K562 (cell line): Measurements from ENCODE around the gene KIAA1958. TPM values are rescaled to one million over a fixed set of nuclear protein-coding genes. Genes with fewer than 3 reads are reported as not detected.
A peak's percentile ranks its signal among the peaks of the same experiment; 100 is the strongest.

Experiments used
- ATAC-seq: fragments of 200-7000 bp; cut with Tn5 transposase; 3 replicates; pipeline ENCODE4 v1.9.1; 2020; ENCODE audit warnings: moderate library complexity
- BruUV-seq: library from RNA; stranded (reverse); fragments of 400-500 nt; replicated peaks from 2 replicates; lab custom pipeline; 2021; lab: Mats Ljungman, UMichigan
- CTCF ChIA-PET: fragments of 300-600 bp; formaldehyde crosslinking; extraction: SDS; loops from one replicate; lab custom pipeline; 2021; ENCODE audit warnings: low intra/inter-chr PET ratio; lab: Yijun Ruan, JAX
- POLR2A ChIA-PET: fragments of 300-600, 350-650 bp; sonication (Branson Sonifier 250); formaldehyde crosslinking; extraction: SDS; loops from one replicate; lab custom pipeline; 2021; ENCODE audit warnings: antibody characterized with exemption, inconsistent platforms; lab: Yijun Ruan, JAX
- DNase-seq, 4 experiments: peaks; one replicate each; pipeline versions ENCODE4 v3.0.0 to v3.0.0-alpha.2; 2011 to 2018; ENCODE audit warnings: low spot score in 3 of 4, mixed read lengths in 3 of 4; ENCODE audit errors: extremely low read depth in 1 of 4
- FAIRE-seq: peaks from 2 replicates; lab custom pipeline; 2011; peaks lifted over from hg19 to GRCh38; lab: Jason Lieb, UNC
- H2AFZ ChIP-seq: 2 replicates; pipeline ENCODE4 v1.6.0; 2011; ENCODE audit warnings: low read depth, low read length, control low read depth, inconsistent platforms
- H3K27ac ChIP-seq: fragments of 200-600 bp; 3 replicates; pipeline ENCODE4 v1.8.0; 2011; ENCODE audit warnings: low read depth, mild to moderate bottlenecking, control low read depth, inconsistent platforms, low read length, moderate library complexity, mixed read lengths; ENCODE audit errors: extremely low read depth
- H3K27me3 ChIP-seq, 2 experiments: fragments of 300-600 bp in 1 of 2; 2 replicates in 1 of 2; 3 replicates in 1 of 2; pipeline versions ENCODE4 v1.6.0 to v1.8.0; 2011; ENCODE audit warnings: inconsistent platforms in 2 of 2, low read length in 2 of 2, mild to moderate bottlenecking in 1 of 2, mixed read lengths in 1 of 2, moderate library complexity in 1 of 2; ENCODE audit not compliant: control insufficient read depth in 2 of 2, insufficient read depth in 2 of 2
- H3K36me3 ChIP-seq: fragments of 300-600 bp; 3 replicates; pipeline ENCODE4 v1.8.0; 2011; ENCODE audit warnings: mild to moderate bottlenecking, low read length, inconsistent platforms; ENCODE audit not compliant: control insufficient read depth, insufficient read depth
- H3K4me1 ChIP-seq, 2 experiments: fragments of 200-600 bp in 1 of 2; replicated peaks in 1 of 2; 2 replicates in 1 of 2; 3 replicates in 1 of 2; pipeline versions ENCODE4 v1.5.1 to v1.8.0; 2011; ENCODE audit warnings: inconsistent platforms in 2 of 2, low read length in 2 of 2, mild to moderate bottlenecking in 1 of 2, mixed read lengths in 1 of 2, moderate library complexity in 1 of 2; ENCODE audit not compliant: control insufficient read depth in 2 of 2, insufficient read depth in 2 of 2
- H3K4me2 ChIP-seq: 2 replicates; pipeline ENCODE4 v1.6.1; 2011; ENCODE audit warnings: low read length, control low read depth, inconsistent platforms, mixed read lengths; ENCODE audit not compliant: insufficient read depth
- H3K4me3 ChIP-seq: fragments of 200-600 bp; sonication (generic), shearing (Covaris generic); 2 replicates; pipeline ENCODE4 v1.5.1; 2016; ENCODE audit warnings: control low read depth, inconsistent platforms
- H3K79me2 ChIP-seq: fragments of 200-600 bp; 3 replicates; pipeline ENCODE4 v1.8.0; 2011; ENCODE audit warnings: low read length, inconsistent platforms; ENCODE audit not compliant: control insufficient read depth, insufficient read depth
- H3K9ac ChIP-seq, 2 experiments: 2 replicates each; pipeline versions ENCODE4 v1.6.0 to v1.6.1; 2011; ENCODE audit warnings: low read depth in 2 of 2, low read length in 2 of 2, control low read depth in 1 of 2, inconsistent platforms in 1 of 2, mild to moderate bottlenecking in 1 of 2, mixed read lengths in 1 of 2; ENCODE audit not compliant: insufficient read depth in 1 of 2
- H3K9me1 ChIP-seq: one replicate; pipeline ENCODE4 v1.6.0; 2011; ENCODE audit warnings: inconsistent platforms, mild to moderate bottlenecking, low read length, moderate library complexity; ENCODE audit not compliant: control insufficient read depth, insufficient read depth
- H3K9me3 ChIP-seq: replicated peaks from 2 replicates; pipeline ENCODE4 v1.5.1; 2011; ENCODE audit warnings: low read depth, low read length, inconsistent platforms; ENCODE audit not compliant: control insufficient read depth, insufficient read depth
- H4K20me1 ChIP-seq: replicated peaks from 2 replicates; pipeline ENCODE4 v1.6.1; 2011; ENCODE audit warnings: low read length, inconsistent platforms, mixed read lengths; ENCODE audit not compliant: control insufficient read depth, insufficient read depth
- CBFB ChIP-seq: sonication (generic); formaldehyde crosslinking; IDR thresholded peaks from 2 replicates; pipeline ENCODE4 v1.4.0; 2020; ENCODE audit warnings: mild to moderate bottlenecking, missing genetic modification reagents
- ELF4 ChIP-seq: fragments of 450-650 bp; formaldehyde crosslinking; IDR thresholded peaks from 2 replicates; pipeline ENCODE4 v1.4.0; 2022; ENCODE audit warnings: missing genetic modification characterization
- EWSR1 ChIP-seq: fragments of 450-650 bp; IDR thresholded peaks from 2 replicates; pipeline ENCODE4 v1.6.1; 2018; ENCODE audit warnings: borderline replicate concordance, mild to moderate bottlenecking, low read depth, moderate library complexity; ENCODE audit not compliant: partially characterized antibody
- GABPB1 ChIP-seq: sonication (generic); formaldehyde crosslinking; IDR thresholded peaks from 2 replicates; pipeline ENCODE4 v1.8.0; 2022; ENCODE audit warnings: mild to moderate bottlenecking, missing genetic modification reagents
- MTF1 ChIP-seq: fragments of 250-450 bp; sonication (Bioruptor Pico); IDR thresholded peaks from 2 replicates; pipeline ENCODE4 v1.9.0; 2021; ENCODE audit warnings: moderate library complexity, mild to moderate bottlenecking, inconsistent platforms, borderline replicate concordance
- PHB2 ChIP-seq: fragments of 450-650 bp; IDR thresholded peaks from 2 replicates; pipeline ENCODE4 v1.6.1; 2017; ENCODE audit warnings: low read depth
- POLR2AphosphoS5 ChIP-seq: IDR thresholded peaks from 2 replicates; pipeline ENCODE4 v1.6.1; 2011; ENCODE audit warnings: mild to moderate bottlenecking, low read depth, low read length, moderate library complexity; ENCODE audit not compliant: control insufficient read depth, insufficient read depth
- XRCC5 ChIP-seq: fragments of 200-400 bp; formaldehyde crosslinking; IDR thresholded peaks from 2 replicates; pipeline ENCODE4 v1.6.1; 2017; ENCODE audit warnings: low read depth, mild to moderate bottlenecking, low read length
- ZBTB9 ChIP-seq: fragments of 450-650 bp; formaldehyde crosslinking; IDR thresholded peaks from 2 replicates; pipeline ENCODE4 v1.4.0; 2020; ENCODE audit warnings: mild to moderate bottlenecking, moderate library complexity
- ZC3H4 ChIP-seq: sonication (generic); formaldehyde crosslinking; IDR thresholded peaks from 2 replicates; pipeline ENCODE4 v1.9.0; 2021; ENCODE audit warnings: missing genetic modification reagents, borderline replicate concordance
- ZMIZ1 ChIP-seq, 2 experiments: fragments of 150-350 bp in 1 of 2; IDR thresholded peaks; 2 replicates each; pipeline ENCODE4 v1.6.1; 2012 to 2016; ENCODE audit warnings: low read depth in 2 of 2, low read length in 2 of 2, mild to moderate bottlenecking in 1 of 2, moderate library complexity in 1 of 2
- ZNF583 ChIP-seq: fragments of 250-450 bp; sonication (Bioruptor Pico); IDR thresholded peaks from 2 replicates; pipeline ENCODE4 v1.4.0; 2020
- WGBS: fragments of 100-300 bp; shearing (Covaris generic); methylation state at CpG from one replicate; pipeline ENCODE4 v1.1.6; 2016; ENCODE audit warnings: low coverage, mixed read lengths; ENCODE audit not compliant: insufficient coverage; ENCODE audit errors: missing lambda C conversion rate; 5-methylcytosine and 5-hydroxymethylcytosine counted together
- in situ Hi-C: fragments of 300-500 bp; cut with MboI; formaldehyde crosslinking; loops from 4 replicates; pipeline ENCODE4 v1.15.0; 2018; ENCODE audit warnings: inconsistent platforms, mixed read lengths
- intact Hi-C: fragments of 100-400 bp; cut with micrococcal nuclease; formaldehyde crosslinking; loops from 2 replicates; pipeline ENCODE4 v1.14.2; 2022
- polyA plus RNA-seq, 8 experiments: library from polyadenylated mRNA; depleted of rRNA in 4 of 8; stranded (reverse) in 5 of 8; unstranded in 3 of 8; fragments of >200 nt; fragmentation: Nextera tagmentation in 2 of 8; fragmentation: Illumina TruSeq in 1 of 8; extraction: Ambion mirVana in 2 of 8; extraction: Trizol in 1 of 8; gene quantifications; 2 replicates each; pipeline versions ENCODE4 v1.2.1 to v1.2.3, GENCODE V29; 2011 to 2014; ENCODE audit warnings: inconsistent platforms in 1 of 8, missing spikeins in 1 of 8
- total RNA-seq, 7 experiments: library from RNA; depleted of rRNA in 6 of 7; stranded (reverse); fragments of >200 nt in 6 of 7; fragmentation: Illumina TruSeq in 2 of 7; extraction: Trizol in 2 of 7; gene quantifications; 2 replicates each; pipeline versions ENCODE4 v1.2.1 to v1.2.3, GENCODE V29; 2011 to 2021; ENCODE audit warnings: low replicate concordance in 1 of 7

Gene KIAA1958
- total and polyA plus RNA-seq, 9 of the 15 experiments (the other 6 are each of a cell fraction or from before 2014, with no cell fraction given) = 1.1 to 16.0 (median 10.1) TPM

GRCh38 chr9:112531666-112532282 is 45.1 kb downstream of the KIAA1958 start:
- TF ChIP-seq GABPB1 = no peak
- TF ChIP-seq EWSR1 = no peak
- no peak for TF ChIP-seq ZMIZ1 (IDR thresholded peaks at IDR 0.05; ENCODE audit: low read depth in 2 of 2, low read length in 2 of 2)
- no peak for TF ChIP-seq PHB2
- TF ChIP-seq POLR2AphosphoS5 = no peak
- TF ChIP-seq MTF1 (CRISPR knock-in tag) = no peak
- no peak for TF ChIP-seq CBFB (CRISPR knock-in tag)
- no peak for TF ChIP-seq ZNF583
- TF ChIP-seq ZBTB9 (CRISPR knock-in tag) = no peak
- TF ChIP-seq ELF4 = no peak
- TF ChIP-seq ZC3H4 (CRISPR knock-in tag) = no peak
- TF ChIP-seq XRCC5 = no peak
- in situ Hi-C loops = no loop called here
- ChIA-PET CTCF (no interaction called here), POLR2A (interaction anchor here (1.0 to 1.3 kb wide), 7 partner anchors 10 to 40 kb away, joined by 3 to 6 read pairs (median 3); no protein-coding TSS in a partner anchor)
- no peak overlapping the region for H3K4me2 ChIP-seq
- no peaks in the 10 kb centered on the region for H3K4me1 ChIP-seq
- BruUV-seq = no TSS peak
- H3K4me3 ChIP-seq = no peak overlapping the region
- H3K9ac ChIP-seq = no peak overlapping the region
- intact Hi-C loops = no loop called here
- H3K9me3 ChIP-seq = no peaks in the 10 kb centered on the region
- H3K9me1 ChIP-seq = no peaks in the 10 kb centered on the region
- H3K36me3 ChIP-seq = no peaks in the 10 kb centered on the region
- no peaks in the 10 kb centered on the region for H4K20me1 ChIP-seq
- no peak overlapping the region for H2AFZ ChIP-seq
- FAIRE-seq = no peak
- peaks cover 31% of the 10 kb centered on the region for H3K79me2 ChIP-seq
- peak; percentile 39 for ATAC-seq
- no peak for DNase-seq
- H3K27me3 ChIP-seq = no peaks in the 10 kb centered on the region
- H3K27ac ChIP-seq = no peak overlapping the region
- 71% methylated on average over 6 of the region's 6 CpGs for whole genome bisulfite sequencing
